Ishikawa (cell line): ENCODE data around the gene SAP130.

Experiments
- CEBPB ChIP-seq: IDR thresholded peaks from 2 replicates; pipeline ENCODE4 v1.6.1; 2012
- CREB1 ChIP-seq: IDR thresholded peaks from 2 replicates; pipeline ENCODE4 v1.6.1; 2012; ENCODE audit warnings: low read depth
- EP300 ChIP-seq: IDR thresholded peaks from 2 replicates; pipeline ENCODE4 v1.6.1; 2012; ENCODE audit warnings: borderline replicate concordance
- RAD21 ChIP-seq: IDR thresholded peaks from 2 replicates; pipeline ENCODE4 v1.6.1; 2012; ENCODE audit warnings: low read depth
- TAF1 ChIP-seq: IDR thresholded peaks from 2 replicates; pipeline ENCODE4 v1.6.1; 2012; ENCODE audit warnings: low read depth, mild to moderate bottlenecking
- TCF12 ChIP-seq: IDR thresholded peaks from 2 replicates; pipeline ENCODE4 v1.6.1; 2012; ENCODE audit warnings: low read depth
- YY1 ChIP-seq: IDR thresholded peaks from 2 replicates; pipeline ENCODE4 v1.6.1; 2012; ENCODE audit warnings: low read depth
- ZBTB7A ChIP-seq: IDR thresholded peaks from 2 replicates; pipeline ENCODE4 v1.6.1; 2012; ENCODE audit warnings: low read depth
- TF ChIP-seq, protein P1 (sequence below): IDR thresholded peaks from 2 replicates; pipeline ENCODE4 v1.6.1; 2012; ENCODE audit warnings: low read depth, mild to moderate bottlenecking

DNA sequence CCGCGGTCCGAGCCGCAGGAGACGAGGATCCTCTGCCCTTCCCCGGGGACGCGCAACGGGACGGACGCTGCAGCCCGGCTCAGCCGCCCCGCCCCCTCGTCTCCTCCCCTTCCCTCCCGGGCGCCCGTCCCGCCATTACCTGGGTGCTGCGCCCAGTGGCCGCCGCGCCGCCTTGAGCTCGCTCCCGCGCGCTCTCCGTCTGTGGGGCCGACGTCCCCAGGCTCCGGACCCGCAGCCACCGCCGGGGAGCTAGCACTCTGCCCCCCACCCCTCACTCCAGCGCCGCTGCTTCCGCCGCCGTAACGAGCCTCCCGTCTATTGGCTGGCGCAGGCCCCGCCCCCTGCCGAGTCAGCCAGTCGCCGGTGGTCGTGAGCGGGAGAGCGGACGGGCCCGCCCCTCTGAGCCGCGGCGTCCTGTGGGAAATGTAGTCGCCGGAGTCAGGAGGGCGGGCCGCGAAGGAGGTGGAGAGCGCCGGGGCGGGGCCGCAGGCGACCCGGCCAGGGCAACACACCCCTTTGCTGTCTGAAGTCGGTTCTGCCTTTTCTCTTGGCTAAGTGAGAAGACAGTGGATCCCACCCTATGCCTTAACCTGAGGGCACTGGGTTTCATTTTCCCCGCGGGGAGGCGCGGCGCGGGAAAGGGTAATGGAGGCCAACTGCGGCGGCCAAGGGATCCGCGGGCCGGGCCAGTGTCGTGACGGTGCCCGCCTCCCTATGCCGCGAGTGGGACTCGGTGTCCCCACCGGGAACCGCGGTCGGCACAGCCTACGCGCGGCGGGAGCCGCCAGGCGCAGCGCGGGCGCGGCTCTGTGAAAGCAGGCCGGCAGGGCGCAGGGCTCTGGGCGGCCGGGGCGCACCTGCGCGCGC is at the start of gene SAP130:
- TF ChIP-seq TCF12 = no peak; the same call in 1 of the 2 replicates
- TF ChIP-seq ZBTB7A = no peak
- TF ChIP-seq, protein P1, sequence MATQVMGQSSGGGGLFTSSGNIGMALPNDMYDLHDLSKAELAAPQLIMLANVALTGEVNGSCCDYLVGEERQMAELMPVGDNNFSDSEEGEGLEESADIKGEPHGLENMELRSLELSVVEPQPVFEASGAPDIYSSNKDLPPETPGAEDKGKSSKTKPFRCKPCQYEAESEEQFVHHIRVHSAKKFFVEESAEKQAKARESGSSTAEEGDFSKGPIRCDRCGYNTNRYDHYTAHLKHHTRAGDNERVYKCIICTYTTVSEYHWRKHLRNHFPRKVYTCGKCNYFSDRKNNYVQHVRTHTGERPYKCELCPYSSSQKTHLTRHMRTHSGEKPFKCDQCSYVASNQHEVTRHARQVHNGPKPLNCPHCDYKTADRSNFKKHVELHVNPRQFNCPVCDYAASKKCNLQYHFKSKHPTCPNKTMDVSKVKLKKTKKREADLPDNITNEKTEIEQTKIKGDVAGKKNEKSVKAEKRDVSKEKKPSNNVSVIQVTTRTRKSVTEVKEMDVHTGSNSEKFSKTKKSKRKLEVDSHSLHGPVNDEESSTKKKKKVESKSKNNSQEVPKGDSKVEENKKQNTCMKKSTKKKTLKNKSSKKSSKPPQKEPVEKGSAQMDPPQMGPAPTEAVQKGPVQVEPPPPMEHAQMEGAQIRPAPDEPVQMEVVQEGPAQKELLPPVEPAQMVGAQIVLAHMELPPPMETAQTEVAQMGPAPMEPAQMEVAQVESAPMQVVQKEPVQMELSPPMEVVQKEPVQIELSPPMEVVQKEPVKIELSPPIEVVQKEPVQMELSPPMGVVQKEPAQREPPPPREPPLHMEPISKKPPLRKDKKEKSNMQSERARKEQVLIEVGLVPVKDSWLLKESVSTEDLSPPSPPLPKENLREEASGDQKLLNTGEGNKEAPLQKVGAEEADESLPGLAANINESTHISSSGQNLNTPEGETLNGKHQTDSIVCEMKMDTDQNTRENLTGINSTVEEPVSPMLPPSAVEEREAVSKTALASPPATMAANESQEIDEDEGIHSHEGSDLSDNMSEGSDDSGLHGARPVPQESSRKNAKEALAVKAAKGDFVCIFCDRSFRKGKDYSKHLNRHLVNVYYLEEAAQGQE = no peak
- TF ChIP-seq EP300 = no peak
- no peak for TF ChIP-seq CEBPB
- TF ChIP-seq RAD21 = no peak
- TF ChIP-seq CREB1 = no peak
- TF ChIP-seq YY1 = peak; percentile 56; the same call in 1 of the 2 replicates
- TF ChIP-seq TAF1 = peak; percentile 27; the same call in 1 of the 2 replicates
